Occipital lobe (tissue), 2 donors: ENCODE data around the gene LZTS2. TPM values are rescaled to one million over a fixed set of nuclear protein-coding genes. Genes with fewer than 3 reads are reported as not detected.

ENCODE experiments used
- DNase-seq: peaks from one replicate; lab custom pipeline; 2025; lab: John Stamatoyannopoulos, UW
- total RNA-seq: library from RNA; depleted of rRNA; stranded (reverse); fragments of >200 nt; gene quantifications from one replicate; pipeline ENCODE4 v1.2.3, GENCODE V29; 2014

The LZTS2 gene
- total RNA-seq, 1 donor from 2014 or later = 15.4 TPM

GRCh38 chr10:100998183-100998990 lies 1.2 kb upstream of the LZTS2 start:
- peak; percentile 82 for DNase-seq

GRCh38 chr10:100998991-100999741 lies 442 bp upstream of the LZTS2 start:
- DNase-seq = peak; percentile 74

GRCh38 chr10:101000127-101000914 lies 713 bp downstream of the LZTS2 start:
- no peak for DNase-seq

- peak; percentile 60 for DNase-seq
Observed at GRCh38 chr10:101000915-101001658, 1.5 kb downstream of the LZTS2 start.

GRCh38 chr10:101001659-101002035 lies 2.0 kb downstream of the LZTS2 start:
- DNase-seq = no peak

- no peak for DNase-seq
Observed at GRCh38 chr10:101002456-101002855, 2.8 kb downstream of the LZTS2 start.

- no peak for DNase-seq
Observed at GRCh38 chr10:101003639-101004206, 4.1 kb downstream of the LZTS2 start.

GRCh38 chr10:101005361-101005760 lies 5.8 kb downstream of the LZTS2 start:
- no peak for DNase-seq

- no peak for DNase-seq
Observed at GRCh38 chr10:101005869-101006567, 6.4 kb downstream of the LZTS2 start.

- DNase-seq = no peak
Observed at GRCh38 chr10:101006593-101007098, 7.0 kb downstream of the LZTS2 start.

GRCh38 chr10:101007099-101007711 lies 7.6 kb downstream of the LZTS2 start:
- DNase-seq = no peak

- no peak for DNase-seq
Observed at GRCh38 chr10:101007915-101008822, 8.6 kb downstream of the LZTS2 start.

- DNase-seq = peak; percentile 50
Observed at GRCh38 chr10:101008823-101009423, 9.3 kb downstream of the LZTS2 start.

- DNase-seq = no peak
Observed at GRCh38 chr10:101010329-101010728, 10.7 kb downstream of the LZTS2 start.

GRCh38 chr10:101011517-101012423 lies 12.2 kb downstream of the LZTS2 start:
- no peak for DNase-seq

GRCh38 chr10:101012525-101013364 lies 13.1 kb downstream of the LZTS2 start:
- DNase-seq = peak; percentile 85
